Smooth muscle cell of the brain vasculature (primary cell): ENCODE measurements around the gene SCRN1.
"Not testable (repeated sequence)": the region's sequence is repeated elsewhere in the genome, so short reads cannot be mapped to it uniquely, and the experiment has no call there.

Experiments used
- DNase-seq: peaks from one replicate; pipeline ENCODE4 v3.0.0-alpha.2; 2012; ENCODE audit warnings: low read depth, low spot score

The SCRN1 gene

DNA sequence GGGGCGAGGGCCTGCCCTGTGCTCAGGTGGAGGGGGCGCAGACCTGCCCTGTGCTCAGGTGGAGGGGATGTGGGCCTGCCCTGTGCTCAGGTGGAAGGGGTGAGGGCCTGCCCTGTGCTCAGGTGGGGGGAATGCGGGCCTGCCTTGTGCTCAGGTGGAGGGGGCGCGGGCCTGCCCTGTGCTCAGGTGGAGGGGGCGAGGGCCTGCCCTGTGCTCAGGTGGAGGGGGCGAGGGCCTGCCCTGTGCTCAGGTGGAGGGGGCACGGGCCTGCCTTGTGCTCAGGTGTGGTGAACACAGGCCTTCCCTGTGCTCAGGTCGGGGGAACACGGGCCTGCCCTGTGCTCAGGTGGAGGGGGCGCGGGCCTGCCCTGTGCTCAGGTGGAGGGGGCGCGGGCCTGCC lies 98.8 kb downstream of the SCRN1 start:
- DNase-seq, result not testable (repeated sequence)

GRCh38 chr7:29890251-29890650 lies 99.3 kb downstream of the SCRN1 start:
- no peak for DNase-seq

- DNase-seq, result no peak
Observed at GRCh38 chr7:29889288-29889687, 100.3 kb downstream of the SCRN1 start.

GRCh38 chr7:29888006-29888405 lies 101.6 kb downstream of the SCRN1 start:
- no peak for DNase-seq

DNA sequence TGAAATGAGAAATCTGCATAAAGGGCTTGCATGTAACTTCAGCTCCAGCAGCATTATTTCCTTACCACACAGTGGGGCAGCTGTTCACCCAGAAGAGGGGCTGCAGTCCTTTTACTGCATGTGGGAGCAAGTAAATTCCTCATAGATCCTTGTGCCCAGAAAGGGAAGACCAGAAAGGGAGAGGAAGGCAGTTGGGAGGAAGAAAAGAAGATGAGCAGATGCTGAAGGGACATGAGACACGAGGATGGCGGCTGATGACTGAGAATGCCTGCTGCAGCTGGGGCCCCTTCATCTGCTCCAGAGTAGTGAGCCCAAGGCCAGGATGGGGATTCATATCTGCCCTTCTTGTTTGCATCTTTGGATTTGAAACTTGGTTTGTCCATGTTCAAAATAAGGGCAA lies 102.8 kb downstream of the SCRN1 start:
- no peak for DNase-seq

GRCh38 chr7:29885626-29886025 lies 104.0 kb downstream of the SCRN1 start:
- no peak for DNase-seq

- no peak for DNase-seq
Observed at GRCh38 chr7:29884399-29885272, 105.0 kb downstream of the SCRN1 start.

DNA sequence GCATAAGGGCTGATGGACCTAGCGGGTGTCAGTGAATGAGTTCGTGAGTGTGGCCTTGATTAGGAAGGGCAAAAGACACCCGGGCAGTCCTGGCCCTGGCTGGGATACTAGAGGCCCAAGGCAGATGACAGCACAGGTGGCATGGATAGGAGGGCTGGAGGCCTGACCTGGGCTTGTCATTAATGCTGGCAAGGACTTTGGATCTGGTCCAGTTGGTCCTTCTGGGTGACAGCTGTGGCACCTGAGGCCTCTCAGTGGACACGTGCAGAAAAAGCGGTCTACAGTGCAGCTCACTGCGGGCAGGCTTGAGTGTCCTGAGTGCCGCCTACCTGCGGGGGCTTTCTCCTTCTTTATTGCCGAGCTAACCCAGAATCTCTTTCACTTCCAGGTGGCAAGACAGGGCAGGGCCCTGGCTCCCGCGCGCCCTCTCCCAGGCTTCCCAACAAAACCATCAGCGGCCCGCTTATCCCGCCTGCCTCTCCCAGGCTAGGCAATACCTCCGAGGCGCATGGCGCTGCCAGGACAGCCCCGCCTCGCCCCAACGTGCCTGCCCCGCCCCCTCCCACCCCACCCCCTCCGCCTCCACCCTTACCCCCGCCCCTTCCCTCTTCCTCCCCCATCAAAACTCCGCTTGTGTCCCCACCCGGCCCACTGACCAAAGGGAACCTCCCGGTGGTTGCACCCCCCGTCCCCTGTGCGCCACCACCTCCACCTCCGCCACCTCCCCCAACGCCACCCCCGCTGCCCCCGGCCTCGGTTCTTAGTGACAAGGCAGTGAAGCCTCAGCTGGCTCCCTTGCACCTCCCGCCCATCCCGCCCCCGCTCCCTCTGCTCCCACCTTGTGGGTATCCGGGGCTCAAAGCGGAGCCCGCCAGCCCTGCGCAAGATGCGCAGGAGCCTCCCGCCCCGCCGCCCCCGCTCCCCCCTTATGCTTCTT lies 105.9 kb downstream of the SCRN1 start:
- DNase-seq, result no peak

- DNase-seq, result no peak
Observed at GRCh38 chr7:29882481-29882880, 107.1 kb downstream of the SCRN1 start.

DNA sequence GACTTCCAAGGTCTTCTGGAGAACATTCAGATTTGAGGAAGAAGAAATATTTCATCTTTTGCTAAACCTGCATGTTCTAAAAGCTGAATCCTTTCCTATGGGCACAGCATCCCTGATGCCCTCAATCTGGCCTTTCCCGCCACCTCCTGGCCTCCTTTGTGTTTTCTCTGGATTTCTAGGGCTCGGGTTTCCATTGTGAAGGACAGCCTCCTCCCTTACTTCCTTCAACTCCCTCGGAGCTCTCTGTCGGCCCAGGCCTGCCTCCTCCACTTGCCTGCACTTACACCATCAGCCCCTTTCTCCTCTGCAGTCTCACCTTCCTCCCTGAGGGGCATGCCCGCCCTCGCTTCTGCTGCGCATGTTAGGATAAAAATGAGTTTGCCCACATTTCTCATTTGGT lies 107.9 kb downstream of the SCRN1 start:
- DNase-seq, result no peak

DNA sequence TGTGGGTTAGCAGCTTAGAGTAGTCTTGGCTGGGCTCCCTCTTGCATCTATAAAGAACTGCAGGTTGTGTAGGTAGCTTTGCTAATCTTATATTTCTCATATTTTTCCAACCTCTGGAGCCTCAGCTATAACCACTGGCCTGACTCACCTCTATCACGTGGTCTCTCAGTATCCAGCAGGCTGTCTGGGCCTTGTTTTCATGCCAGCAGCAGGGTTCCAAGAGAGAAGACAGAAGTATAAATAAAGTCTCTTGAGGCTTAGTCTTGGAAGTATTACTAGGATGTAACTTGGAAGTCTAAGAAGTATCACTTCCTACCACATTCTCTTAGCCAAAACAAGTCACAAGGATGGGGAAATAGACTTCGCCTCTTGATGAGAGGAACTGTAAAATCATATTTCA lies 110.0 kb downstream of the SCRN1 start:
- DNase-seq, result peak; percentile 57

DNA sequence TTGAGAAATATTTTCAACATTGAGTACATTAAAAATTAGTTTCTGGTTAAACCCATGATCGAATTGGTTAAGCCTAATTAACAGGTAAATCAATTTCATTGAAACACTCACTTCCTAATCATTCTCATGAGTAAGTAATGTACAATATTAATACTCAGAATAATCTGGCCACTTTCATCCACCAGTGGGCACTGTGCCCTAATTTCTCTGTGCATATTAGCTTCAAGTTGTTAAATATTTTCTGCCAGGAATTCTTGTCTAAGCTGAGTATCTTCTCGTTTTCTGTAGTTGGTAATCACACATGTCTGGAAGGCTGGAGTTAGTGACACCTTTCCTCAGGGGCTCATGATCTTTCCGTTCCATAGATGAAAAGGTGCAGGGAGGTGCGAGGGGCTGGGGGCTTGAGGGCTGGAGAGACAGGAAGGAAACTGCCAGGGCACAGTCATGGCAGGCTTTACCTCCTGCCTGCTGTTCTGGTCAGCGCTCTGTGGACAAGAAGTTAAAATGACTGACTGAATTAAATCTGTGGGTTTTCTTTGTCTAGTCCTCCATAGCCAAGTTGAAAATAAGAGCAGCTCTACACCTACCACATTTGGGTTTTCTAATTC lies 111.4 kb downstream of the SCRN1 start:
- peak; percentile 31 for DNase-seq

GRCh38 chr7:29877196-29877595 lies 112.4 kb downstream of the SCRN1 start:
- DNase-seq, result no peak

DNA sequence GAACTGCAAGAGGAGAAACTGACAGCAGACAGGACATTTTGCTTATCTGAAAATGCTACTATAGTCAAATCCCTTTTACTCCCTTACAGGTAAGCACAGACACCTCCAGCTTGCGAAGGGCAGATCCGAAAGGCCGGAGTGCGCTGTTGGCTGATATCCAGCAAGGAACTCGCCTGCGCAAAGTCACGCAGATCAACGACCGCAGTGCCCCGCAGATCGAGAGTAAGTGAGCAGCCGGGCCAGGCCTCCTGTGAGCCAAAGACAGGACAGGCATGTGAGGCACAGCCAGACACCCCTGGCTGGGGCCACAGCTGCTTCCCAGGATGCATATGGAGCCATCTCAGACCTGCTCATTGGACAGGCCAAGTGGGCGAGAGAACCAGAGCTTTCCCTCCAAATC lies 113.9 kb downstream of the SCRN1 start:
- DNase-seq, result no peak

DNA sequence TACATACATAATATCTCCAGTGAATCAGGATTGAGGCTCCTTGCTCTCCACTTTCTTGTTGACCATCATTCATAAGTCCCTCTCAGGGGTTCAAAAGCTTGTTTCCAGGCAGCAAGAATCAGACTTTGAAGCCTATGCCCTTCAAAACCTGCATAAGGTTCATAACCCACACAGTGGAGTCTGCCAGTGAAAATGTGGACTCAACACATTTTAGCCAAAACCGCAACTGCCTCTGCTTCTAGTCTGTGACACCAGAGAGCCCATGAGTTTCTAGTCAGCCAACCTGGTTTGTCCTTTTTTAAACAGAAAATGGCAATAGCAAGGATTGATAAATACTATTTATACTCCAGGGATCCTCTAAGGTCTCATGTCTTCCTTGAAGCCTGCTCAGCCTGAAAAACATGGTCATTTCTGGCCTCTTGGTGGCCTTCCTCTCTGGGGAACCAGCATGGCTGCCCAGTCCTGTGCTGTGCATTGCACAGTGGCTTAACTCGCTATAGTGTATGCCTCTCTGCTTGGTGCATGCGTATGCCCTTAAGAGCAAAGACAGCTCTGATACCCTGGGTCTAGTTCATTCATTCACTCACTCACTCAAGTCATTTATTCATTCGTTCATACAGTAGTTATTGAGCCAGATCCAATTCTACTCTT lies 115.8 kb downstream of the SCRN1 start:
- DNase-seq, result no peak

DNA sequence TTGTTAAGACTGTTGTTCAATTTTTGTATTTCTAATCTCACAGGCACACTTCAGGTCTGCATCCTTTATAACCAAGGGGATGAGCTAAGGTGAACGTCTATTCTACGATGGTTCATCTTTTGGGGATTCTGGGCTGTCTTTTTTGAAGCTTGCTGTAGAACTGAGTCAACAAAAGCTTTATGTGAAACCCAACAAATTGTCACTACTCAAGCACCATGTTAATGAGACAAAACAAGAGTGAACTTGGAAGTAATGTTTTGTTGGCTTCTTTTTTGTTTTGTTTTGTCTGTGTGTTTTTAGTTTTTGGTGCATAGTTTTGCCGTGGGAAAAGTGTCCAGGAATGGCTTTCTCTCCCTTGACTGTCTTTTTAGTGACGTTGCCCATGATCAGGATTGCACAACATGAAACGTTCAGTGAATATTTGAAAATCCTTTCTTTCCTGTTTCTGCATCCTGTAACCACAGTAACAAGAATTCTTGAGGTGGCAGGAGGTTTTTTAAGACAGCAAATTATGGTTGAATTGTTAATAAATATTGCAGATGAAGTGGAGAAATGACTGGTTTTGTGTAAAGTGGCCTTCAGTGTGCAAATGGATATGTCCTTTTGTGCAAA lies 117.7 kb downstream of the SCRN1 start:
- DNase-seq, result no peak
